MM.1S (cell line): ENCODE measurements around the gene TRPM2.

Source experiments
- DNase-seq: peaks from one replicate; pipeline ENCODE4 v3.0.0-alpha.2; 2015
- H2AFZ ChIP-seq: fragments of 300-600 bp; sonication (generic); 2 replicates; pipeline ENCODE4 v1.6.0; 2016; ENCODE audit warnings: antibody characterized with exemption, low read length
- H3F3A ChIP-seq: fragments of 300-600 bp; sonication (generic); 2 replicates; pipeline ENCODE4 v1.6.1; 2016; ENCODE audit warnings: mild to moderate bottlenecking, antibody characterized with exemption, low read length, moderate library complexity, mixed read lengths; ENCODE audit not compliant: insufficient read depth
- H3K27ac ChIP-seq: fragments of 300-600 bp; sonication (generic); 2 replicates; pipeline ENCODE4 v1.5.1; 2016; ENCODE audit warnings: mild to moderate bottlenecking, low read length
- H3K27me3 ChIP-seq: fragments of 300-600 bp; sonication (generic); replicated peaks from 2 replicates; pipeline ENCODE4 v1.6.0; 2016; ENCODE audit warnings: low read length; ENCODE audit not compliant: insufficient read depth
- H3K36me3 ChIP-seq: fragments of 300-600 bp; sonication (generic); replicated peaks from 2 replicates; pipeline ENCODE4 v1.6.1; 2016; ENCODE audit warnings: mild to moderate bottlenecking, low read length, mixed read lengths; ENCODE audit not compliant: insufficient read depth
- H3K4me1 ChIP-seq: fragments of 300-600 bp; sonication (generic); 2 replicates; pipeline ENCODE4 v1.6.1; 2016; ENCODE audit warnings: low read length, mixed read lengths
- H3K4me2 ChIP-seq: fragments of 300-600 bp; sonication (generic); 2 replicates; pipeline ENCODE4 v1.6.0; 2016; ENCODE audit warnings: low read depth, low read length
- H3K4me3 ChIP-seq: fragments of 300-600 bp; sonication (generic); 2 replicates; pipeline ENCODE4 v1.5.1; 2016; ENCODE audit warnings: low read length, mixed read lengths
- H3K79me2 ChIP-seq: fragments of 300-600 bp; sonication (generic); 2 replicates; pipeline ENCODE4 v1.6.1; 2016; ENCODE audit warnings: mixed run types, low read length, mixed read lengths
- H3K9ac ChIP-seq: fragments of 300-600 bp; sonication (generic); 2 replicates; pipeline ENCODE4 v1.6.1; 2016; ENCODE audit warnings: low read length, mixed read lengths
- H3K9me2 ChIP-seq: fragments of 300-600 bp; sonication (generic); replicated peaks from 2 replicates; pipeline ENCODE4 v1.6.1; 2016; ENCODE audit warnings: mild to moderate bottlenecking, low read length, mixed read lengths; ENCODE audit not compliant: insufficient read depth
- H3K9me3 ChIP-seq: fragments of 300-600 bp; sonication (generic); replicated peaks from 2 replicates; pipeline ENCODE4 v1.6.1; 2016; ENCODE audit warnings: mild to moderate bottlenecking, low read length, mixed read lengths; ENCODE audit not compliant: insufficient read depth
- H4K20me1 ChIP-seq: fragments of 300-600 bp; sonication (generic); 2 replicates; pipeline ENCODE4 v1.6.1; 2016; ENCODE audit warnings: mild to moderate bottlenecking, low read length, moderate library complexity, mixed read lengths; ENCODE audit not compliant: insufficient read depth
- EZH2 ChIP-seq: fragments of 300-600 bp; sonication (generic); optimal IDR thresholded peaks from 2 replicates; pipeline ENCODE3; 2017; ENCODE audit warnings: low read depth, mild to moderate bottlenecking, antibody characterized with exemption, low read length, mixed read lengths
- EZH2phosphoT487 ChIP-seq: fragments of 300-600 bp; sonication (generic); IDR thresholded peaks from 2 replicates; pipeline ENCODE4 v1.6.1; 2018; ENCODE audit warnings: antibody characterized with exemption, low read length
- TF ChIP-seq, protein P1 (sequence below): fragments of 300-600 bp; sonication (generic); IDR thresholded peaks from 2 replicates; pipeline ENCODE4 v1.5.1; 2016; ENCODE audit warnings: antibody characterized with exemption, low read length, mixed read lengths

Gene TRPM2

GRCh38 chr21:44330698-44331097 lies 22.7 kb upstream of the TRPM2 start:
- no peak overlapping the region for H3K4me3 ChIP-seq
- no peaks in the 10 kb centered on the region for H3K9me2 ChIP-seq
- no peaks in the 10 kb centered on the region for H3K27me3 ChIP-seq
- H3K9ac ChIP-seq: no peak overlapping the region
- no peak overlapping the region for H3K27ac ChIP-seq
- H3K4me2 ChIP-seq: no peak overlapping the region
- TF ChIP-seq EZH2phosphoT487 (no peak), EZH2 (no peak)
- TF ChIP-seq, protein P1, sequence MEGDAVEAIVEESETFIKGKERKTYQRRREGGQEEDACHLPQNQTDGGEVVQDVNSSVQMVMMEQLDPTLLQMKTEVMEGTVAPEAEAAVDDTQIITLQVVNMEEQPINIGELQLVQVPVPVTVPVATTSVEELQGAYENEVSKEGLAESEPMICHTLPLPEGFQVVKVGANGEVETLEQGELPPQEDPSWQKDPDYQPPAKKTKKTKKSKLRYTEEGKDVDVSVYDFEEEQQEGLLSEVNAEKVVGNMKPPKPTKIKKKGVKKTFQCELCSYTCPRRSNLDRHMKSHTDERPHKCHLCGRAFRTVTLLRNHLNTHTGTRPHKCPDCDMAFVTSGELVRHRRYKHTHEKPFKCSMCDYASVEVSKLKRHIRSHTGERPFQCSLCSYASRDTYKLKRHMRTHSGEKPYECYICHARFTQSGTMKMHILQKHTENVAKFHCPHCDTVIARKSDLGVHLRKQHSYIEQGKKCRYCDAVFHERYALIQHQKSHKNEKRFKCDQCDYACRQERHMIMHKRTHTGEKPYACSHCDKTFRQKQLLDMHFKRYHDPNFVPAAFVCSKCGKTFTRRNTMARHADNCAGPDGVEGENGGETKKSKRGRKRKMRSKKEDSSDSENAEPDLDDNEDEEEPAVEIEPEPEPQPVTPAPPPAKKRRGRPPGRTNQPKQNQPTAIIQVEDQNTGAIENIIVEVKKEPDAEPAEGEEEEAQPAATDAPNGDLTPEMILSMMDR: no peak
- no peaks in the 10 kb centered on the region for H3K79me2 ChIP-seq
- 0 out of 2 replicates have a peak, but pooled peaks cover 7% of the 10 kb centered on the region for H4K20me1 ChIP-seq
- no peaks in the 10 kb centered on the region for H3K9me3 ChIP-seq
- H3F3A ChIP-seq: no peaks in the 10 kb centered on the region
- H3K4me1 ChIP-seq: no peaks in the 10 kb centered on the region
- no peaks in the 10 kb centered on the region for H3K36me3 ChIP-seq
- H2AFZ ChIP-seq: no peak overlapping the region
- DNase-seq: no peak

- H2AFZ ChIP-seq: no peak overlapping the region
- no peaks in the 10 kb centered on the region for H3K79me2 ChIP-seq
- H3K4me3 ChIP-seq: no peak overlapping the region
- no peaks in the 10 kb centered on the region for H3K36me3 ChIP-seq
- no peak overlapping the region for H3K27ac ChIP-seq
- TF ChIP-seq, protein P1: no peak
- TF ChIP-seq EZH2phosphoT487 (no peak), EZH2 (no peak)
- no peaks in the 10 kb centered on the region for H3F3A ChIP-seq
- no peak for DNase-seq
- no peaks in the 10 kb centered on the region for H3K9me3 ChIP-seq
- H3K9ac ChIP-seq: no peak overlapping the region
- 0 out of 2 replicates have a peak, but pooled peaks cover 7% of the 10 kb centered on the region for H4K20me1 ChIP-seq
- no peaks in the 10 kb centered on the region for H3K4me1 ChIP-seq
- H3K4me2 ChIP-seq: no peak overlapping the region
- H3K9me2 ChIP-seq: no peaks in the 10 kb centered on the region
- no peaks in the 10 kb centered on the region for H3K27me3 ChIP-seq
These were observed 22.2 kb upstream of the TRPM2 start for GRCh38 chr21:44331209-44331608.

DNA sequence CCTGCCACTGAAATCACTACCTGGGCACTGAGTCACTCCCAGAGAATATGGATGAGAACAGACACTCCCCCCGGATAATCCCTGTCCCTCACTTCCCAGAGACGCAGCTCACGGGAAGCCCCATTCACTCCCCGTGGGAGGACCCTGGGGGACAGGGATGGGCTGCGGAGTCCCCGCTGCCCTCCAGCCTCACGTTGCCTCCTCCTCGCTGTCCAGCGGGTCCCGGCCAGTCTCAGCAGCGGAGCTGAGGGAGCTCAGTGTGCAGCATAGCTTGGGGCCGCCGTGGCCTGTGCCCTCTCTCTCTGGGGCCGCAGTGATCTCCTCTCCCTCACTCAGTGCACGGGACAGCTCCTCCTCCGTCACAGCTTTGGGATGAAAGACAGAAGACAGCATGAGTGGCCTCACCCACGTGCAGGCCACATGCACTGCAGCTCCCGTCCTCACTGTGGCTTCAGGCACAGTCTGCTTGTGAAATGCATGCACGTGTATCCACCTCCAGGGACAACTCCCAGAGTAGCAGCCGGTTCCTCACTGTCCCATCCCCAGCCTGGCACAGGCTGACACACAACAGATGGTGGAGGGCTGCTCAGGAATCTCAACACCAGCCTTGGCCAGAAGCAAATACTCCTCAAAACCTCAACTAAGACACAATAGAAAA lies 21.6 kb upstream of the TRPM2 start:
- Histone ChIP-seq H3K4me1 (no peaks in the 10 kb centered on the region), H3K9me3 (no peaks in the 10 kb centered on the region), H3K79me2 (no peaks in the 10 kb centered on the region), H2AFZ (no peak overlapping the region), H3K4me2 (no peak overlapping the region), H3F3A (no peaks in the 10 kb centered on the region), H3K36me3 (no peaks in the 10 kb centered on the region), H3K4me3 (no peak overlapping the region), H4K20me1 (0 out of 2 replicates have a peak, but pooled peaks cover 7% of the 10 kb centered on the region), H3K27me3 (no peaks in the 10 kb centered on the region), H3K27ac (no peak overlapping the region), H3K9ac (no peak overlapping the region), H3K9me2 (no peaks in the 10 kb centered on the region)
- TF ChIP-seq EZH2 (no peak), EZH2phosphoT487 (no peak)
- TF ChIP-seq, protein P1: no peak
- DNase-seq: no peak
